GM12878 (cell line): ENCODE data around the gene CSNK1A1. TPM values are rescaled to one million over a fixed set of nuclear protein-coding genes. Genes with fewer than 3 reads are reported as not detected.

Source experiments
- ATF7 ChIP-seq: fragments of 450-650 bp; IDR thresholded peaks from 2 replicates; pipeline ENCODE4 v1.6.1; 2016; ENCODE audit warnings: low read depth, mild to moderate bottlenecking
- CEBPZ ChIP-seq: fragments of 150-350 bp; IDR thresholded peaks from 2 replicates; pipeline ENCODE4 v1.6.1; 2016; ENCODE audit warnings: low read depth, low read length
- CHD2 ChIP-seq: IDR thresholded peaks from 2 replicates; pipeline ENCODE4 v1.6.1; 2011; ENCODE audit warnings: low read depth, low read length, improper control_type of control experiment, borderline replicate concordance
- E2F8 ChIP-seq: fragments of 450-650 bp; IDR thresholded peaks from 2 replicates; pipeline ENCODE4 v1.6.1; 2018; ENCODE audit warnings: mild to moderate bottlenecking, low read depth, moderate library complexity; ENCODE audit not compliant: partially characterized antibody
- FOXK2 ChIP-seq: fragments of 450-650 bp; IDR thresholded peaks from 2 replicates; pipeline ENCODE4 v1.6.1; 2017; ENCODE audit warnings: mild to moderate bottlenecking, moderate library complexity
- JUND ChIP-seq: IDR thresholded peaks from 2 replicates; pipeline ENCODE4 v1.6.1; 2012; ENCODE audit warnings: low read depth, mild to moderate bottlenecking, low read length, improper control_type of control experiment, moderate library complexity
- NR2F1 ChIP-seq: fragments of 450-650 bp; conservative IDR thresholded peaks from 2 replicates; pipeline ENCODE4 v1.6.1; 2017; ENCODE audit warnings: mild to moderate bottlenecking
- PKNOX1 ChIP-seq: fragments of 450-650 bp; IDR thresholded peaks from 2 replicates; pipeline ENCODE4 v1.6.1; 2016; ENCODE audit warnings: mild to moderate bottlenecking
- POLR2AphosphoS5 ChIP-seq: IDR thresholded peaks from 2 replicates; pipeline ENCODE4 v1.6.1; 2011; ENCODE audit warnings: mild to moderate bottlenecking, low read length, inconsistent platforms
- RB1 ChIP-seq: fragments of 450-650 bp; formaldehyde crosslinking; IDR thresholded peaks from 2 replicates; pipeline ENCODE4 v1.6.1; 2017; ENCODE audit warnings: mild to moderate bottlenecking, borderline replicate concordance
- RBBP5 ChIP-seq: fragments of 200-600 bp; sonication (generic); conservative IDR thresholded peaks from 2 replicates; pipeline ENCODE4 v1.6.1; 2016
- REST ChIP-seq: IDR thresholded peaks from 2 replicates; pipeline ENCODE4 v1.6.1; 2012; ENCODE audit warnings: mild to moderate bottlenecking, low read depth, low read length
- SIN3A ChIP-seq: IDR thresholded peaks from 2 replicates; pipeline ENCODE4 v1.6.1; 2012; ENCODE audit warnings: low read depth, low read length, improper control_type of control experiment
- SMAD1 ChIP-seq: fragments of 450-650 bp; IDR thresholded peaks from 2 replicates; pipeline ENCODE4 v1.6.1; 2018; ENCODE audit warnings: mild to moderate bottlenecking, low read depth; ENCODE audit not compliant: partially characterized antibody
- TCF12 ChIP-seq: IDR thresholded peaks from 2 replicates; pipeline ENCODE4 v1.6.1; 2011; ENCODE audit warnings: low read depth, mild to moderate bottlenecking, low read length
- polyA plus RNA-seq, 11 experiments: library from polyadenylated mRNA; depleted of rRNA in 4 of 11; unstranded in 6 of 11; stranded (reverse) in 5 of 11; fragments of >200 nt; fragmentation: Nextera tagmentation in 4 of 11; fragmentation: Illumina TruSeq in 1 of 11; extraction: Ambion mirVana in 4 of 11; extraction: Trizol in 1 of 11; gene quantifications; 1 replicate in 1 of 11; 2 replicates in 10 of 11; pipeline versions ENCODE4 v1.2.1 to v1.2.3, GENCODE V29; 2011 to 2016; ENCODE audit warnings: inconsistent platforms in 2 of 11, missing spikeins in 2 of 11, low read depth in 1 of 11
- total RNA-seq, 4 experiments: library from RNA; depleted of rRNA in 3 of 4; stranded (reverse); fragments of >200 nt in 3 of 4; fragmentation: Illumina TruSeq in 1 of 4; extraction: Trizol in 1 of 4; gene quantifications; 2 replicates each; pipeline versions ENCODE4 v1.2.1 to v1.2.3, GENCODE V29; 2013 to 2021
- TF ChIP-seq, protein P1 (sequence below): IDR thresholded peaks from 2 replicates; pipeline ENCODE4 v1.6.1; 2012; ENCODE audit warnings: low read length, inconsistent platforms

The CSNK1A1 gene
- total and polyA plus RNA-seq, 10 of the 15 experiments (the other 5 are each of a cell fraction or from before 2014, with no cell fraction given), result 53.3 to 155 (median 133) TPM

DNA sequence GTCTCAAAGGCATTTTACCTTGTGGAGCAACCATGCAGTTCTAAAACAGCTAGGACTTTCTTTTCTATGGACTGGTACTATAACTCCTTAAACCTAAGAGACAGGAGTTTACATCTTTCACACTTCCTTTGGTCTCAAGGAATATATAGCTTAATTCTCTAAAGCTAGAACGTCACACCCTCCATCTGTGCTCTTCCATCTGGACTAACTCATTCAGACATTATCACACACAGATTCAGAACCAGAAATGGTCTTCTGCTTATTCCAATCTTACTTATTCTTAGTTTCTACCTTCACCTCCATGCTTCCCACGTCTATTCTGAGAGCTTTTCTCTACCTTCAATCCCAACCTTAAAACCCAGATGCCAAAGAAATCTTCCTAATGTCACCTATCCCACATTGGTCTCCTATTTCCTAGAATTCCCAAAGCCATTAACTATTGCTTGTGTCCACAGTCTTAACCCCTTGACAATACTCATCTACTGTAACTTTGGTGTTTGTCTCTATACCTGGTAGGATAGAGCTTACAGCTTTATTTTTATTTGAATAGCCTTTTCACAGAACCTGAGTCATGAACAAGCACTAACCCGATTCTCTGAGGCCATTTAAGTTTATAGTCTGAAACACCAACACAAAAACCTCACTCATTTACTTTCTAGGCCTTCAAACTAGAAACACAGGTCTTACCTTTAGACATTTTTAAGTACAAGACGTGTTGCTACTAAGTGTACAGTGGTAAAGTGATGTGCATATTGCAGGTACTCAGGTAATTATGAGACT lies 22.8 kb downstream of the CSNK1A1 start (continued):
- TF ChIP-seq E2F8 (no peak), POLR2AphosphoS5 (no peak), SIN3A (no peak), CHD2 (no peak), PKNOX1 (no peak), RBBP5 (no peak), FOXK2 (no peak), TCF12 (no peak), ATF7 (no peak), SMAD1 (no peak), RB1 (no peak), NR2F1 (no peak), JUND (no peak), REST (no peak), CEBPZ (no peak)
- TF ChIP-seq, protein P1, sequence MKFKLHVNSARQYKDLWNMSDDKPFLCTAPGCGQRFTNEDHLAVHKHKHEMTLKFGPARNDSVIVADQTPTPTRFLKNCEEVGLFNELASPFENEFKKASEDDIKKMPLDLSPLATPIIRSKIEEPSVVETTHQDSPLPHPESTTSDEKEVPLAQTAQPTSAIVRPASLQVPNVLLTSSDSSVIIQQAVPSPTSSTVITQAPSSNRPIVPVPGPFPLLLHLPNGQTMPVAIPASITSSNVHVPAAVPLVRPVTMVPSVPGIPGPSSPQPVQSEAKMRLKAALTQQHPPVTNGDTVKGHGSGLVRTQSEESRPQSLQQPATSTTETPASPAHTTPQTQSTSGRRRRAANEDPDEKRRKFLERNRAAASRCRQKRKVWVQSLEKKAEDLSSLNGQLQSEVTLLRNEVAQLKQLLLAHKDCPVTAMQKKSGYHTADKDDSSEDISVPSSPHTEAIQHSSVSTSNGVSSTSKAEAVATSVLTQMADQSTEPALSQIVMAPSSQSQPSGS, result no peak
